Epidermal melanocyte (primary cell): Measurements from ENCODE around the gene KIF16B.

Source experiments
- DNase-seq: peaks from one replicate; pipeline ENCODE4 v3.0.0; 2011; ENCODE audit warnings: low spot score; ENCODE audit not compliant: insufficient read length

The KIF16B gene

GRCh38 chr20:16483024-16483423 lies 90.2 kb downstream of the KIF16B start:
- DNase-seq, result no peak

GRCh38 chr20:16481977-16482376 lies 91.3 kb downstream of the KIF16B start:
- DNase-seq, result no peak

- no peak for DNase-seq
Measured at GRCh38 chr20:16479666-16480065, 93.6 kb downstream of the KIF16B start.

GRCh38 chr20:16477632-16478031 lies 95.6 kb downstream of the KIF16B start:
- DNase-seq, result no peak

GRCh38 chr20:16476032-16476431 lies 97.2 kb downstream of the KIF16B start:
- no peak for DNase-seq

- no peak for DNase-seq
Measured at GRCh38 chr20:16475225-16475624, 98.0 kb downstream of the KIF16B start.

- no peak for DNase-seq
Measured at GRCh38 chr20:16474363-16474762, 98.9 kb downstream of the KIF16B start.

GRCh38 chr20:16472045-16472872 lies 101.0 kb downstream of the KIF16B start:
- no peak for DNase-seq

GRCh38 chr20:16469395-16469905 lies 103.8 kb downstream of the KIF16B start:
- no peak for DNase-seq

GRCh38 chr20:16462711-16463110 lies 110.5 kb downstream of the KIF16B start:
- DNase-seq, result no peak

GRCh38 chr20:16459019-16459700 lies 114.1 kb downstream of the KIF16B start:
- DNase-seq, result no peak

GRCh38 chr20:16457514-16457913 lies 115.7 kb downstream of the KIF16B start:
- DNase-seq, result no peak

- DNase-seq, result no peak
Measured at GRCh38 chr20:16455324-16455723, 117.9 kb downstream of the KIF16B start.

GRCh38 chr20:16451982-16452381 lies 121.3 kb downstream of the KIF16B start:
- no peak for DNase-seq

- no peak for DNase-seq
Measured at GRCh38 chr20:16451001-16451400, 122.2 kb downstream of the KIF16B start.

- DNase-seq, result no peak
Measured at GRCh38 chr20:16446991-16447390, 126.3 kb downstream of the KIF16B start.

GRCh38 chr20:16446246-16446645 lies 127.0 kb downstream of the KIF16B start:
- DNase-seq, result no peak

- no peak for DNase-seq
Measured at GRCh38 chr20:16445482-16445881, 127.8 kb downstream of the KIF16B start.

GRCh38 chr20:16444057-16444777 lies 129.0 kb downstream of the KIF16B start:
- DNase-seq, result peak; percentile 33

GRCh38 chr20:16441546-16442164 lies 131.6 kb downstream of the KIF16B start:
- DNase-seq, result no peak

- no peak for DNase-seq
Measured at GRCh38 chr20:16440686-16441085, 132.6 kb downstream of the KIF16B start.
